GM13977 (cell line): ENCODE data around the gene ITIH5.
"Not testable (repeated sequence)": the region's sequence is repeated elsewhere in the genome, so short reads cannot be mapped to it uniquely, and the experiment has no call there.

ENCODE experiments used
- DNase-seq: peaks from one replicate; pipeline ENCODE4 v3.0.0; 2012; ENCODE audit warnings: low spot score
- CTCF ChIP-seq: IDR thresholded peaks from 2 replicates; pipeline ENCODE4 v1.5.1; 2012; ENCODE audit warnings: mild to moderate bottlenecking, control low read depth; ENCODE audit not compliant: insufficient read depth; ENCODE audit errors: extremely low read depth, missing control alignments
- in situ Hi-C: fragments of 300-500 bp; cut with MboI; formaldehyde crosslinking; loops from one replicate; pipeline ENCODE4 v1.12.0; 2022; ENCODE audit warnings: low sequenced_read_pairs, low pct_unique_long_range_greater_than_20kb, mixed read lengths, inconsistent platforms; ENCODE audit not compliant: unreplicated experiment

Gene ITIH5

GRCh38 chr10:7664707-7665106, 2.1 kb downstream of the ITIH5 start:
- in situ Hi-C loops: no loop called here
- DNase-seq: no peak
- TF ChIP-seq CTCF: no peak

GRCh38 chr10:7662522-7662921, 4.2 kb downstream of the ITIH5 start:
- in situ Hi-C loops: no loop called here
- no peak for DNase-seq
- TF ChIP-seq CTCF: no peak

DNA sequence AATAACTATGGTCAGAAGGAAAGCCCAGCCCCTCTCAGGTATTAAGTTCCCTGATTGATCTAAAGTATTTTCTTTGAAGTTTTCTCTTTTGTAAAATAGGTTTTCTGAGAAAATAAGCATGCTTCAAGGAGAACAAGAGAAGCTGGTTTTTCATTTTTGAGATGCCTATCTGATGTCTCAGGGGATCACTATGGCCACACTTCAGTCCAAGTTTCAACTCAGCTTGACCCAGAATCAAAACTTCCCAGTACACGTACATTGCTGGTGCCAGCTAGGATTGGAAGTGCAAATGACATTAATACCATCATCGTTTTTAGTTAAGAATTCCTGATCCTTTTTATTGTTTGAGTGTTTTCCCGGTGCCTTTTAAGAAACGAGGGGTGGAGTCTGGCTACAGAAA, 7.2 kb downstream of the ITIH5 start:
- DNase-seq: no peak
- in situ Hi-C loops: no loop called here
- no peak for TF ChIP-seq CTCF

DNA sequence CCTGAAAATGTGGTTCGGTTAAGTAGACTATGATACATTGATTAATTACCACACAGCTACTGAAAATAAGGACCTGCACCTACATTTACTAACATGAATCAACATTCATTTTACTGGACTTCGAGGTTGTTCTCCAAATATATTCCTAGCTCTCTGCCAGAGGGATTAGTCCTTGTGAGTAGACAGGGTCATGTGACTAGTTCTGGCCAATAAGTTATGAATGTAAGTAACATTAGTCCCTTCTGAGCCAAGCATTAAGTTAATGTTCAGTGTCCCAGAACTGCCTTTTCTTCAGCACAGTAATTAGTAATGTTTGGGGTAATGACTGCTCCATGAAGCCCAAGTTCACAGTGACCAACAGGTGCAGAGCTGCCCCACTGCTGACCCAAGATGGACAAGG, 9.2 kb downstream of the ITIH5 start:
- no peak for DNase-seq
- in situ Hi-C loops: no loop called here
- TF ChIP-seq CTCF: no peak

DNA sequence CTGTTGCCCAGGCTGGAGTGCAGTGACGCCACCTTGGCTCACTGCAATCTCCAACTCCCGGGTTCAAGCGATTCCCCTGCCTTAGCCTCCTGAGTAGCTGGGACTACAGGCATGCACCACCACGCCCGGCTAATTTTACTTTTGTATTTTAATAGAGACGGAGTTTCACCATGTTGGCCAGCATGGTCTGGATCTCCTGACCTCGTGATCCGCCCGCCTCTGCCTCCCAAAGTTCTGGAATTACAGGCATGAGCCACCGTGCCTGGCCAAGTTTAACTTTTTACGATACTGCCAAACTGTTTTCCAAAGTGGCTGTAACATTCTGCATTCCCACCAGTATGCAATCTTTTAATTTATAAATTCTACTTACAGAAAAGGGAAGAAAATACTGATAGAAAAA, 9.7 kb downstream of the ITIH5 start:
- DNase-seq, in situ Hi-C loops: not testable (repeated sequence)

DNA sequence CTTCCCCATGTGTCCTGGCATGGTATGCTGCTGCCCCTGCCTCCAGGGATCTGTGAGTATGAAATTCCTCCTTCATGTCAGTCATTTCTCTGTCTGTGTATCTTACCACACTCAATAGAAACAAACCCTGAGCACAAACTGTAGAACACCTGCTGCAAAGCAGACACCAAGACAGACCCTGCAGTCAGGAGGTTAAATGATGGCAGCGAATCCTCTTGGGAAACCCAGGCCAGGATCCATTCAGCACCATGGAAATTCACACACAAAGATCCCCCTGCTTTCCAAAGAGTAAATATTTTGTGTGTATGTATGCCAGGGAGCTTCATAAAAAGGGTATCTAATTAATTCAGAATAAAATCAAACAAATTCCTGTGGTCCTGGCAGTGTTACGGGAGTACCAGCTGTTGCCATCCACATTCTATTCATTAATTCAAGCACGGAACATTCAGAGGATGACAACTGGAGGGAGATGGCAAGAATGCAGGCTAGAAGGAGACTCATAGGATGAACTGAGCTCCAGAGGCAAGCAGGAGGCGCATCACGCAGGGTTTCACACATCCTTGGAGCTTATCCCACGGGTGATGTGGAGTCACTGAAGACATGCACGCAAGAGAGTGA, 14.8 kb downstream of the ITIH5 start:
- peak; percentile 2 for TF ChIP-seq CTCF
- no peak for DNase-seq
- in situ Hi-C loops: no loop called here

- in situ Hi-C loops: no loop called here
- TF ChIP-seq CTCF: no peak
- no peak for DNase-seq
These were observed 17.0 kb downstream of the ITIH5 start for GRCh38 chr10:7649673-7650300.
